IPS-15b (cell line): ENCODE measurements around the gene AFF2.

Source experiments
- H3K27me3 ChIP-seq: one replicate; pipeline ENCODE4 v1.6.1; 2013; ENCODE audit warnings: low read length; ENCODE audit not compliant: control insufficient read depth, insufficient read depth
- H3K36me3 ChIP-seq: one replicate; pipeline ENCODE4 v1.6.1; 2013; ENCODE audit warnings: low read length; ENCODE audit not compliant: control insufficient read depth, insufficient read depth
- H3K4me1 ChIP-seq: one replicate; pipeline ENCODE4 v1.6.1; 2013; ENCODE audit warnings: mild to moderate bottlenecking, low read length; ENCODE audit not compliant: control insufficient read depth, insufficient read depth
- H3K4me3 ChIP-seq: one replicate; pipeline ENCODE4 v1.5.1; 2013; ENCODE audit warnings: low read depth, low read length
- H3K9ac ChIP-seq: one replicate; pipeline ENCODE4 v1.6.1; 2013; ENCODE audit warnings: low read depth, mild to moderate bottlenecking, low read length
- H3K9me3 ChIP-seq: one replicate; pipeline ENCODE4 v1.6.1; 2013; ENCODE audit warnings: mild to moderate bottlenecking, low read length; ENCODE audit not compliant: control insufficient read depth, insufficient read depth

Gene AFF2

DNA sequence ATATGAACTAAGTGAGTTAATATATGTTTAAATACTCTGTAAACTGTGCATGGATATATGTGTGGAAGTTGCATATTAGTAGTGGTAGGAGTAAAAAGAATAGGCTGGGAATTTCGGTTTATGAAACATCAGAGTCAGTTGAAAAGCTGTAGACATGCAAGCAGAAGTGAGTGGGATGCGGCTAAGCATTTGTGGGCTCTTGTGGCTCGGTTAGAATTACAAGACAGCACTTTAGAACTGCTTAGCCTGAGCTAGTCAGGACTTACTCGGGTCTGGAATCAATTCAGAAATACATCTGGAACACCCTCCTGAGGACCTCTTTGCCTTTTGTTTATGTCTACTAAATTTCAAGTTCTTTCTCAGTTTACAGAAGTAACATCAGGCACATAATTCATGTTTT, 93.6 kb downstream of the AFF2 start:
- H3K4me3 ChIP-seq: no peak overlapping the region
- no peak overlapping the region for H3K9ac ChIP-seq
- no peaks in the 10 kb centered on the region for H3K9me3 ChIP-seq
- H3K27me3 ChIP-seq: no peaks in the 10 kb centered on the region
- H3K4me1 ChIP-seq: no peaks in the 10 kb centered on the region
- H3K36me3 ChIP-seq: no peaks in the 10 kb centered on the region

DNA sequence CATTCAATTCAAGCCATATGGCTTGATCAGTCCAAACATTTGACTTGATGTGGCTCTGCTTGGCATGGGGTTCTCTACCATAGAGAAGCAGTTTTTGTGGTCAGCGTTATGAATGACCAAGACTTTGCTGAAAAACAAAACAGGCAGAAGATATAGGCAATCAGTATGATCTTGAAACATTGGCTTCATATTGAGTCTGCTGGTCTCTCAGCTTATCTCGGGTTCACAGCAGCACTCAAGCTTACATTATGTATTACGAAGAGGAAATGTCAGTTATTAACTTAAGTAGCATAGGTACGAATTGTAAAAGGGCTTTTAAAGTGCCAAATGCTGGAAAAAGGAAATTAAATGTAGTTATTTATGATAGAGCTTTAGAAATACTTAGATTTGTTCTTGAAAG, 99.0 kb downstream of the AFF2 start:
- H3K27me3 ChIP-seq: no peaks in the 10 kb centered on the region
- no peak overlapping the region for H3K9ac ChIP-seq
- no peak overlapping the region for H3K4me3 ChIP-seq
- H3K9me3 ChIP-seq: no peaks in the 10 kb centered on the region
- H3K4me1 ChIP-seq: no peaks in the 10 kb centered on the region
- no peaks in the 10 kb centered on the region for H3K36me3 ChIP-seq

DNA sequence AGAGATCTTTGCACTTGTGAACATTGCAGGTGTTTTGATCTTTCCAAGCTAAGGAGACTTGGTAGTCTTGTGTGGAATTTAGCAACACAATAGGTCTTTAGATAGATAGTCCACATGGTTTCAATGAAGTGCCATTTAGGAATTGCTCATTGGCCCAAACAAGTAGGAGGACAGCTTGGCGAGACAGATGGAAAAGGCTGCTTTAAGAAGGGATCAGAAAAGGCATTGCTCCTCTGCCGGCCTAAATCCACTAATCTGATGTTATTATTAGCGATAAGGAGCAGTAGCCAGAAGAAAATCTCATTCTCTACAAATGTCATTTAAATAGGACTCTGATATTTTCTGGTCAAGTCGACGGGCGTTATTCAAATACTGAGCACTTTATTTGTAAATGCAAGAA, 99.7 kb downstream of the AFF2 start:
- H3K4me1 ChIP-seq: no peaks in the 10 kb centered on the region
- H3K4me3 ChIP-seq: no peak overlapping the region
- no peaks in the 10 kb centered on the region for H3K27me3 ChIP-seq

DNA sequence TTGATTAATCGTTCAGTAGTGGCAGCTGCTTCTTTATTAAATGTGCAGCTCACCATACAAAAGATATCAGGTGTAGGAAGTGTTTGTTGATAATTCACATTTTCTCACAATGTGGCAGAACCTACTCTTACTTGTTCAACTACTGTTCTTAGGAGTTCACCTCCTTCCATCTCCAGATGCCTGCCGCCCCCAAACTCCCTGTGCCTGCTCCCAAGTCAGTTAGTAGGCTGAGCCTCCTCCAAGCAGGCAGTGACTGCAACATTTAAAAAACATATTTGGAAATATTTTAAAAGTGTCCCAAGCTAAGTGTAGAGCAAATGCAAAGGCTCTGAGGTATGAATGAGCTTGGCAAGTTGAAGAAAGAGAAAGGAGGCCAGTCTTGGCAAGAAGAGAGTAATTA, 100.2 kb downstream of the AFF2 start:
- H3K9me3 ChIP-seq: no peaks in the 10 kb centered on the region
- H3K9ac ChIP-seq: no peak overlapping the region
- H3K4me1 ChIP-seq: no peaks in the 10 kb centered on the region
- H3K4me3 ChIP-seq: no peak overlapping the region
- no peaks in the 10 kb centered on the region for H3K27me3 ChIP-seq
- no peaks in the 10 kb centered on the region for H3K36me3 ChIP-seq

More for the DNA sequence above, 99.7 kb downstream of the AFF2 start:
- no peak overlapping the region for H3K9ac ChIP-seq
- no peaks in the 10 kb centered on the region for H3K9me3 ChIP-seq
- no peaks in the 10 kb centered on the region for H3K36me3 ChIP-seq

DNA sequence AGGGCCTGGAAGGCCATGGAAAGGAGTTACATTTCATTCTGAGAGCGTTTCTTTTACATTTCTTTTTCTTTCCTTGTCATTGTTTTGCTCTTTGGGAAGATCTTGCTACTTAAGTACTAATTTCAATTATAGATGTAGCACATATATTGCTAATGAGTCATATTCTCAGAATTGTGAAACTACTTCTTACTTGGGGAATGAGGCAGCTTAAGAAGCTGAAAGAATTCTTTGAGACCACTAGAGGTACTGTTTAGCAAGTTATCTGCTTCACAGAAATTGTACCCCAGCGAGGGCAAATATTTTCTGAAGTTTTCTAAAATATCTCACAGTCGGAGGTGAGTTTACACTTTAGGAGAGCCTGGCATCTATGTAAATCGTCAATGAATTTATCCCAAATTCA, 100.6 kb downstream of the AFF2 start:
- H3K27me3 ChIP-seq: no peaks in the 10 kb centered on the region
- H3K4me1 ChIP-seq: no peaks in the 10 kb centered on the region
- H3K36me3 ChIP-seq: no peaks in the 10 kb centered on the region
- no peak overlapping the region for H3K4me3 ChIP-seq
- no peaks in the 10 kb centered on the region for H3K9me3 ChIP-seq
- no peak overlapping the region for H3K9ac ChIP-seq

DNA sequence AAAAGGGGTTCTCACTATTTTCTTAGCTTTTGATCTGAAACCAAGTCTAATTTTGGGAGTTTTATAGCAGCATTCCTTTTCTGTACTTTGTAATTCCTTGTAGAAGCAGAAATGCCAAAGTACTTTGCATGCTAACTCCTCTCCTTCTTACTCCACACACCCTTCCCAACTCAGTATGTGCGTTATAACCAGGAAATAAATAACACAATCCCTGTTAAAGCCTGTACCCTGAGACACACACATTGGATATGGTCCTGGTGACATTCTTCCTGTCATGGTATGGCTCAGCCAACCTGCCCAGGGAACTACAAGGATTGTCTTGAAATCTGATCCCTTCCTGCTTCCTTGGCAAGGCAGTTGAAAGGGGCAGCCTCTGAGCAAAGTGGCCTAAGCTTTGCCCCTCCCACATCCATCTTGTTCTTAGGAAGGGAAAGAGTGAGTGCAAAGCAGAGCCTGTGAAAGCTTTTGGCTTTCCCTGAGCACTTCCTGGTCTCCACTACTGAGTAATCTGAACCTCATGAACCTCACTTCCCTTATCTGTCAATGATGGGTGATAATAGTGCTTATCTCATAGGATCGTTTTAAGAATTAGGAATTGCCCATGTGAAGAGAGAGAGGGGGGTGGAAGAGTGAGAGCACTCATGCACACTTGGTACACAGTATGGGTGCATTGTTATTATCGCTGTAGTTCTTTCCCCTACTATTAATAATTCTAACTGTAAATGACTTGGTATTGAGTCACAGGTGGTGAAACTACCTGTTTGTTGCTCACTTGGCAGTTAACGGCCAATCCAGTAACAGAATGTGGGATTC, 109.3 kb downstream of the AFF2 start:
- Histone ChIP-seq H3K4me1 (peaks cover 5% of the 10 kb centered on the region), H3K9me3 (no peaks in the 10 kb centered on the region), H3K27me3 (no peaks in the 10 kb centered on the region), H3K9ac (no peak overlapping the region), H3K4me3 (no peak overlapping the region), H3K36me3 (no peaks in the 10 kb centered on the region)

DNA sequence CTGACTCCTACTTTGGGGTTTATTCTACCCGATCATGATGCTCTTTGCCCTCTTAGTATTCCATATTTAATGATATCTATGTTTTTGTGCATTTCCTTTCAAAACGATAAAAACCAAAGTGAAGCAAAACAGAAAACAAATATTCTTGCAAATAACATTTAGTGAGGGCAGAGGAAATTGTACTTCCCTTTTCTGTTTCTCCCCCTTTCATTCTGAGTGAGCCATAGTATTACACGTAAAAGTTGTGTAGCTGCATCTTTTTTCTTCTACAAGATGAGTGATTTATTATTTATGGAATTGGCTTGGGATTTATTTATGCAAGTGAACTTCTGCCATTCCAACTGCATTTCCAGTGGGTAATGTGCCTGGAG, 109.9 kb downstream of the AFF2 start:
- Histone ChIP-seq H3K9ac (no peak overlapping the region), H3K4me3 (no peak overlapping the region)

DNA sequence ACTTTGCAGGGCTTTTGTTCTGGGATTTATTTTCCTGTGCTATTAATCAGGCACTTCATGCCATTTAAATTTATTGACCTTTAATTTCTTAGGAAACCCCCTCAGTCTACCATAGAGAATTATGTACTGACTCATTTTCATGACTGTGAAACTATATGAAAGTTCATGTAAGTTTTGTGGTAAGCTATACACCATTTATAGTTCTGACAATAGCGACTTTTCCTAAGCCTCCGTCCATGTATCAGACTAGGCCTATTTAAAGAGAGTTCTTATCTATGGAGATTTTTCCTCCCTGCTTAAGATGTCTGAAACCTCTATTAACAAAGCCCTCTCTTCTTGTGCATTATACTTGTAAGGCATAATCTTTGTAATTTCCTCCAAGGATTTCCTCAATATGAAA, 111.6 kb downstream of the AFF2 start:
- Histone ChIP-seq H3K9ac (no peak overlapping the region), H3K36me3 (no peaks in the 10 kb centered on the region), H3K9me3 (no peaks in the 10 kb centered on the region), H3K4me3 (no peak overlapping the region), H3K27me3 (no peaks in the 10 kb centered on the region), H3K4me1 (peaks cover 8% of the 10 kb centered on the region)

More for the DNA sequence above, 109.9 kb downstream of the AFF2 start:
- Histone ChIP-seq H3K9me3 (no peaks in the 10 kb centered on the region), H3K4me1 (peaks cover 8% of the 10 kb centered on the region), H3K36me3 (no peaks in the 10 kb centered on the region), H3K27me3 (no peaks in the 10 kb centered on the region)

DNA sequence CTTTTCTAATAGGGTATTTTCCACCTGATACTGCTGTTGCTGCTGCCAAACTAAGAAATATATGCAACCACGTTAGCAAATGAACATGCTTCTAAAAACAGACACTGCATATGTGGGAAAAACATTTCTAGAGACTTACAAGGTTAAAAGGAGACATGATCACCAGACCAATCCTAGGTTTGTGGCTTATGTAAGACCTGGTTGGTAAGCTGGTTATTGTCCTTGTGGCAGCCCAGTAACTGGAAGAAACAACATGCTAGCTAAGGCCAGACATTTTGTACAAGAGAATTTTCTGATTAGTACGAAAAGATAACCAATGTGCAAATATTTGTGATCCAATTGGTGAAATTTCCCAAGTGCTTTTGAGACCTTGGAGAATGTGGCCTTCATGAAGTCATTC, 112.0 kb downstream of the AFF2 start:
- Histone ChIP-seq H3K4me3 (no peak overlapping the region), H3K4me1 (peaks cover 8% of the 10 kb centered on the region)

DNA sequence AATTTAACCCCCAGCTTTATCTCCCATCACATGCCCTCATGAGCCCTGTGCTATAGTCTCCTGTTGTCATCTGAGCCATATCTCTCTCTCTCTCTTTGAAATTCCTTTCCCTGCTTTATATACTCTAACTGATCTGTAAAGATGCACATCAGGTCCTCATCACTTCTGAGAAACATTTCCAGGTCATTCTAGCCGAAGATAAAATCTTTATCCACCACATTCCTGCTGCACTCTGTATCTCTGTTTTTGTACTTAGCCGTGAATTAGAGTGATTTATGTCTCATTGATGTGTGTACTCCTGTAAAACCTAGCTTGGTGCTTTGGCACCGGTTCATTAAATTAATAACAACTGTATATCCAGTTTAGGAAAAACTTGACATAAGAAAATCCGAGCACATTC, 113.2 kb downstream of the AFF2 start:
- H3K27me3 ChIP-seq: no peaks in the 10 kb centered on the region
- no peak overlapping the region for H3K9ac ChIP-seq
- H3K9me3 ChIP-seq: no peaks in the 10 kb centered on the region
- H3K4me3 ChIP-seq: no peak overlapping the region
- no peaks in the 10 kb centered on the region for H3K36me3 ChIP-seq
- H3K4me1 ChIP-seq: peaks cover 8% of the 10 kb centered on the region

More for the DNA sequence above, 112.0 kb downstream of the AFF2 start:
- Histone ChIP-seq H3K9ac (no peak overlapping the region), H3K9me3 (no peaks in the 10 kb centered on the region), H3K36me3 (no peaks in the 10 kb centered on the region), H3K27me3 (no peaks in the 10 kb centered on the region)

DNA sequence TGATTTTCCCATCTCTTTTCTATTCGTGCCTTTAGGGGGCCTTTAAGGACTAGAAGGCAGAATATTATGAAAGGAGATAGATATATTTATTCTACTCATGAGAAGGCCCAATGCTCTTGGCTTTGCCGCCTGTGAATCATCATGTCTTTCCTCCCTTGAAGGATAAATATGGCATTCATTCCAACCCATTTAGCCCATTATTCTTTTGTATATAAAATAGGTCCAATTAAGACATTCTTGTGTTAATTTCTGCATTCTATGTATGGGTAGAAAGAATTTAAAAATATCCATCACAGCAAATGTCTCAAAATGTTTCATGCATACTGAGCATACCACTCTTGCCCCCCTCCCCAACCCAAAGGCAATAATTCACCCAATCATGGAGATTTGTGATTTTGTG, 115.1 kb downstream of the AFF2 start:
- Histone ChIP-seq H3K4me3 (no peak overlapping the region), H3K9ac (no peak overlapping the region), H3K27me3 (no peaks in the 10 kb centered on the region), H3K4me1 (peaks cover 5% of the 10 kb centered on the region), H3K36me3 (no peaks in the 10 kb centered on the region), H3K9me3 (no peaks in the 10 kb centered on the region)
